ENCODE data around the gene NFASC.

NFASC gene

DNA sequence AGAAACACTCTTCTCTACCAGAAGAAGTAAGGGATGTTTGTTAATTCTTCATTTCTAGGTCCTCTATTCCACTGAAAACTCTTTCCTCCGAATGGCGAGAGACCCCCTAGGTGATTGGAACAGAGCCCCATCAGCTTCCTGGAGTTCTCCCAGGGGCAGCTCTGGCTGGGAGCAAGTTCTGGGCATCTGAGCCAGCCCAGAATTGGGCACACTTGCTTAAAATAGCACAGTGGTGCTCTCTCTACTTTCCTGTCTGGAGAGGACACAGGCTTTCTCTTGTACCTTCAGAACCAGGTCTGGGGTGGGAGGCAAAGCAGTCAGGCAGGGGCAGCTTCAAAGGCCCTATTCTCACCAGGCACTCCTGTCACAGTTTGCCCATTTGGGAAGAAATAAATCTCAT lies 89.2 kb downstream of the NFASC start:
- DNase-seq (ENCODE audit: low spot score) = no peak

- DNase-seq (ENCODE audit: low spot score) = no peak
Measured at GRCh38 chr1:204960306-204961125, 89.9 kb downstream of the NFASC start.

GRCh38 chr1:204961765-204962419 lies 91.2 kb downstream of the NFASC start:
- DNase-seq (ENCODE audit: low spot score) = no peak

GRCh38 chr1:204962742-204963632 lies 92.3 kb downstream of the NFASC start:
- DNase-seq (ENCODE audit: low spot score) = no peak

DNA sequence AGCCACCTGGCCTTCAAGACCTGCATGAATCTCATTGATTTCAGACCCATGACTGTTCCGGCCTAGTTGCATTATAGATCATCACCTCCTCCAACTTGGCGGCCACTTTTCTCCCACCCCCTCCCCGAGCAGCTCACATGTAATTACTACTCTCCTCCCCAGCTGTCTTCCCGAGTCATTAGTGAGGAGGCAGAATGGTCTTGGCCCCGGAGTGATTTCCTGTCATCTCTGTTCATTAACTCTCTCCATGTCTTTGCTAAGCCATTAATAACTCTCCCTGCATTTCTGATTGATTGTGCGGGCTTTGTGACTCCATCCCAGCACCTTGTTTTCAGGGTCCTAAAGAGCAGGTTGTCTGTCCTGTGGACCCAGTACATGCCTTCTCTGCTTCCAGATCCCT lies 96.8 kb downstream of the NFASC start:
- no peak for DNase-seq (ENCODE audit: low spot score)

DNA sequence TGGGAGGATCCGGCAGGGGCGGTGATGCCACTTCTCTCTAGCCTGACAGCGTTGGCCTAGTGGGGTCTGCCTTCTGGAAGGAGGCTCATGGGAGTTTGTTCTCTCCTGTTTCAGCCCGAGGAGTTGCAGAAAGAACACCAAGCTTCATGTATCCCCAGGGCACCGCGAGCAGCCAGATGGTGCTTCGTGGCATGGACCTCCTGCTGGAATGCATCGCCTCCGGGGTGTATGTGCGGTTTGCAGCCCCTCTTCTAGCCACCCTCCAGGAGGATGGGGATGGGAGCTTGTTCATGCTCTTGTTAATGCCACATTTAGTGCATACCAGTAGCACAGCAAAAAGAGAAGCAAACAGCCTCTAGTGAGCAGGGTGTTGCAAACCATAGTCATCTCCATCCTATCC lies 97.5 kb downstream of the NFASC start:
- DNase-seq (ENCODE audit: low spot score) = no peak

DNA sequence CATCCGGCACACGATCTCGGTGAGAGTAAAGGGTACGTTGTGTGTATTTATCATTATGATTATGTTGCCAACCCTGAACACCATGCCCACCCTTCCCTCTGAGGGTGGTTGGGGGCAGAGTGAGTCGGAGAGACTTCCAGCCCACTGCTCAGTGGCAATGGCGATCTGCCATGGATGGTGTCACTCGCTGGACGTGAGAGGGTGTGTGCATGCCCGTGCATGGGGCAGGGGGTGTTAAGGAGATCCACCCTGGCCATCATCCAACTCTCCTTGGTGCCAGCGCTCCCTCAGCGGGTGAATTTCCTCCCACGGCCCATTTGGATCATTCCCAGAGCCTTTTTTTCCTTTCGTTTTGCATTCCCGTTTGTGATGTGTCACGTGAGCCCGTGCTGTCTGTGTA lies 98.3 kb downstream of the NFASC start:
- DNase-seq (ENCODE audit: low spot score) = no peak

DNA sequence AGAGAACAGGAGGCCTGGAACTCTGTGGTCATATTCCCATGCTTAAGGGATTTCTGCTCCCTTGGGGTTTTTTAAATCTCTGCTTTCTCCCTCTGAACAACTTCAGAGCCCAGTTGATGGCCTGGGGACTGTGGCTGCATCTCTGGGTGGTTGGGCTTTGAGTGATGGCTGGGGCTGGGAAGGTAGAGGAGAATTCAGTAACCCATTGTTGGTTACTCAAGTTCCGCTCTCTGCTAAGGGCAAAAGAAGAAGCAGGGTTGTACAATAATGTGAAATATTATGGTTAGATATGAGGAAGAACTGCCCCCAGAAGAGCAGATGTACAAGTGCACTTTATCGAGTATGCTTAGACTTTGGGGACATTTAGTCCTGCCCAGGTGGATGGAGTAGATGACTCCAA lies 100.3 kb downstream of the NFASC start:
- no peak for DNase-seq (ENCODE audit: low spot score)

GRCh38 chr1:204971517-204972336 lies 101.1 kb downstream of the NFASC start:
- peak; percentile 90 for DNase-seq (ENCODE audit: low spot score)

DNA sequence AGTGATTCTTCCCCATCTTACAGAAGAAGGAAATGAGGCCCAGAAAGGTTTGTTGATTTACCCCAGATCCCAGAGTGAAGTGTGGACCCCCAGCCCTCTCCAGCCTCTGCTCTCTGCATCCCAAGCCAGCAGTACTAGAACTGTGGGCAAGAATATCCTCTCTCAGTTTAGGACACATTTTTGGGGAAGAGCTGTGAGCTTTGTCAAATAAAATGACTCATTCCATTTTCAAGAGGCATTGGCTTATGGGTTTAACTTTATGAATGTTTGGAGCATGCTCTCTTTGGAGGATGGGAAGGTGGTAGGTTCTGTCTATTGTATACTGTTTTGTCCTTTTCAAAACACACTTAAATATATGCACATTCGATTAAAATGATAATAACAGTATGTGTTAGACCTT lies 101.8 kb downstream of the NFASC start:
- peak; percentile 49 for DNase-seq (ENCODE audit: low spot score)

- DNase-seq (ENCODE audit: low spot score) = no peak
Measured at GRCh38 chr1:204973449-204973848, 102.8 kb downstream of the NFASC start.

- DNase-seq (ENCODE audit: low spot score) = no peak
Measured at GRCh38 chr1:204974327-204974726, 103.7 kb downstream of the NFASC start.

- DNase-seq (ENCODE audit: low spot score) = no peak
Measured at GRCh38 chr1:204975021-204975420, 104.4 kb downstream of the NFASC start.

GRCh38 chr1:204975568-204976235 lies 105.0 kb downstream of the NFASC start:
- DNase-seq (ENCODE audit: low spot score) = peak; percentile 89

DNA sequence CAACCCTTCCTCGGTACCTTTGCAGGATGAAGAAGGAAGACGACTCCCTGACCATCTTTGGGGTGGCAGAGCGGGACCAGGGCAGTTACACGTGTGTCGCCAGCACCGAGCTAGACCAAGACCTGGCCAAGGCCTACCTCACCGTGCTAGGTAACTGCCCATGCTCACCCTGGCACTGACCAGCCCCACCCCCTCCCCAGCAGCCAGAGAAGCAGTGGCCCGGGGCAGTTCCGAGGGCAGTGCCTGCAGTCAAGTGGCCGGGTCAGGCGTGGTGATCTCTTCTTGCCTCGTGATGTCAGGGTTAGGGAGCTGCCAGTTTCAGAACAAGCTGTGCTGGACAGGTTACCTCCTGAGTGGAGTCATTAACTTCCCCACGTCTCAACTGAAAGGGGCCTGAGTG lies 106.0 kb downstream of the NFASC start:
- no peak for DNase-seq (ENCODE audit: low spot score)

DNA sequence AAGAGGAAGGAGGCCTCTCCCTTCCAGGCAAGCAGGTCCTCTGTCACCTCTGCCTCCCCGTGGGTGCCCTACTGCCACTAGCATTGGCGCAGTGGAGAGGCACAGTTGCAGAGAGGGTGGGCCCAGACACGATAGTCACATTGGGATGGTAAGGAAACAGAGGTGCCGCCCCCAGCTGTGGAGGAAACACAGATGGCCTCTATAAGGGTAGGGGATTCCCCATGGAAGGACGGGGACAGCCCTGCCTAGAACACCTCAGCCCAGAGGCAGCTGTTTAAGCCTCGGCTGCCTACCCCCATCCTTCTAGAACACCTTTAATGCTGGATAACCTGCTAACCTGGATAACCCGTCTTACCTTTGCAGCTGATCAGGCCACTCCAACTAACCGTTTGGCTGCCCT lies 106.7 kb downstream of the NFASC start:
- no peak for DNase-seq (ENCODE audit: low spot score)

DNA sequence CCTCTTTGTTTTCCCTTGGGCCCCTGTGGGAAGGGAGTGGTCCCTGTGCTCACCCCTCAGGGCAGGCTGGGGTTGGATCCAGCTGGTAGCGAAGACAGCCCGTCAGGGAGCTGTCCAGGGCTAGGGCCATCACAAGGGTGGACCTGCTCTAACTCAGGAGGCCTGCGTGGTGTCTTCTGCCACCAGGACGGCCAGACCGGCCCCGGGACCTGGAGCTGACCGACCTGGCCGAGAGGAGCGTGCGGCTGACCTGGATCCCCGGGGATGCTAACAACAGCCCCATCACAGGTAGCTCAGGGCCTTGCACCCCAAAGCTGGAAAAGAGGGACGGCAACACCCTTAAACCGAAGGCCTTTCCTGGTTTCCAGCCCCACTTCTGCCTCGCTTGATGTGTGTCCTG lies 108.1 kb downstream of the NFASC start:
- no peak for DNase-seq (ENCODE audit: low spot score)

DNA sequence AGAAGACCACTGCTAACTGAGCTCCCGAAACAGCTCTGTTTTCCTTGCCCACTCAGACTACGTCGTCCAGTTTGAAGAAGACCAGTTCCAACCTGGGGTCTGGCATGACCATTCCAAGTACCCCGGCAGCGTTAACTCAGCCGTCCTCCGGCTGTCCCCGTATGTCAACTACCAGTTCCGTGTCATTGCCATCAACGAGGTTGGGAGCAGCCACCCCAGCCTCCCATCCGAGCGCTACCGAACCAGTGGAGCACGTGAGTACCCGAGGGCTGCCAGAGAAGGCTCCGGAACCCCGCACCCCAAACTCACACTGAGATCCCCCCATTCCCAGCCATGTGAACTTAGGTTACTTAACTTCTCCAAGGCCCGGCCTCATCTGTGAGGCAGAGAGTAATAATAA lies 108.6 kb downstream of the NFASC start:
- no peak for DNase-seq (ENCODE audit: low spot score)

DNA sequence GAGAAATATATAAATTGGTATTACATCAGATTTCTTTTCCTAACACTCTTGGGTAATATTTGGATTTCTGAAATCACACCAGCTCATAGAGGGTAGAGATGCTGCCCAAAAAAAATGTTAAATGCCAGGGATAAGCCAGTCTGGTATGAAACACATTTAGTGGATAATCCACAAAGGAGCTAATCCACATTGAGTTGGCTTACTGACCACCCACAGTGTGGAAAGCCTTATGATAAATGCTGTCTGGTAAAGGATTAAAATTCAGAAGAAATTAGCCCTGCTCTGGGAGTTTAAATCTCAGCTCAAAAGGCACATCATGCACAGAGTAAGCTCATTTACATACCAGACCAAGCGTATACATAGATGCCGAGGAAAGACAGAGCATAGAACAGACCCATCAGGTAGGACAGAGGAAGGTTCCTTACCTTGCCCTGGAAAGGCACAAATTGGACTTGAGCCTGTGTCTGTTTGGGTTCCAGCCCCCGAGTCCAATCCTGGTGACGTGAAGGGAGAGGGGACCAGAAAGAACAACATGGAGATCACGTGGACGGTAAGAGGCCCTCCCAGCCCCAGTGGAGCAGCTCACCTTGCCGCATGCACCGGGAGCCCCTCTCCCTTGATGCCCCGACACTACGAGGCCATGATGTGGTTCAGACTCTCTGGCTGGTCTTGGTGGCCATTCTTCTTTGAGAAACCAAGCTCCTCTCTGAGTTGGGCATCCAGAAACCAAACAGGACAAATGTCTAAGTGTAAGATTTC lies 109.4 kb downstream of the NFASC start:
- no peak for DNase-seq (ENCODE audit: low spot score)

DNA sequence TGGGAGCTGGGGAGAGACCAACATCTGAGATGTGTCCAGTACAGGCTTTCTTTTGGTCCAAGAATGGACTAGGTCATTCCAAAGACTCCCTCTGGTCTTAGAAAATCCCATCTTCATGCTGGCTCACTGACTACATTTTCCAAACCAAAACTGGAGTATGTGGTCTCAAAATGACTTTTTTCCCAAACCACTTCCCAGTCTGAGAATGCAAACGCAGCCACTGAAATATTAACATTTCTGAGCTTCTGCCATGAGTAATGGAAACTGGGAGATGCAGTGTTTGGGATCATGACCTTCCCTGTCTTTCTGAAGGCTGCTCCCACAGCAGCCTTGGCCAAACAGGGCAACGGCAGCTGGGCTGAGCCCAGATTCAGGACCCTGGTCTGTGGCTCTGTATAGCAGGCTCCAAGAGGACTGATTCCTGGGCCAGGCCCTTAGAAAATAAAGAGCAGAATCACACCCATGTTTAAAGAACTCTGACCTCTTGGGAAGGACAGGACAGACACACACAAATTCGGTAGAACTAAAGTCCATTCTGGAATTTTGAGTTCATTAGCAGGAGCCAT lies 110.3 kb downstream of the NFASC start:
- no peak for DNase-seq (ENCODE audit: low spot score)

Measured in GM03348 (cell line).